GM21576 (cell line): ENCODE results near the gene KIF16B.
"Not testable (repeated sequence)": the region's sequence is repeated elsewhere in the genome, so short reads cannot be mapped to it uniquely, and the experiment has no call there.

ENCODE experiments used
- ATAC-seq: cut with Tn5 transposase; IDR thresholded peaks from one replicate; pipeline ENCODE4 v1.9.1; 2021; ENCODE audit warnings: mild to moderate bottlenecking, moderate library complexity; ENCODE audit not compliant: unreplicated experiment

KIF16B gene

GRCh38 chr20:16267526-16267925 lies 305.7 kb downstream of the KIF16B start:
- no peak for ATAC-seq

DNA sequence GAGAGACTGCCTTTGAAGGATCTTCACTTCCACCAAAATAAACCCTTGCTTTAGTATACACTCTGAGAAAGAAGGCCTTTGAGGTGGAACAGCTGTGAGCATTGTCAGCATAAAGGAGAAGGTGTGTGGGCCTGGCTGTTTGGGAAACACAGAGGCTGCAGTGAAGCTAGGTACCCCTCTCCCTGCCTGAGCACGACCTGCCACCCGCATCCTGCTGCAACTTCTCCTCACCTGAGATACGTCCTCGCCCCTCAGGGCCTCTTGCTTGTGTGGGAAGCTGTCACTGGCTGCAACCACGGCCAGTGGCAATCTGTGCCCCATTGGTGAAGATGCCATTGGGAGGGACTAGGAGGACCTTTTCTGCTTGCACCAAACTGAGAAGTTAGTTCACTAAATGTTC lies 307.9 kb downstream of the KIF16B start:
- no peak for ATAC-seq

DNA sequence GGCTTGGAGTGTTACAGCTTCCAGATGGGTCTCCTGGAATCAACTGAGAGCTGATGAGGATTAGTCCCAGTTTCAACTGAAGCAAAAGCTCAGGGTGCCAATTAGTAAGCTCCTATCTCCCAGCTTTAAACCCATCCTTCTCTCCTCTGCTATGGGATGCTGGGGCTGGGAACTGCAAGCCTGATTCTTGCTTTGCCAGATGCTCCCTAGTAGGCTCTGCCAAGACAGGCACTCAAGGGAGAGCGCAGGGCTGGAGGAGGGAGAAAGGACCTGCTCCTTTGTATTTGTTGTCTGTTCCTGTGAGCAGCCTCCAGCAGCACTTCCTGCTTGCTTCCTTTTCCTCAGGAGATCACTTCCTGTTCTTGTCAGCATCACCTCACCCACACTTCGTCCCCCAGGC lies 309.7 kb downstream of the KIF16B start:
- no peak for ATAC-seq

DNA sequence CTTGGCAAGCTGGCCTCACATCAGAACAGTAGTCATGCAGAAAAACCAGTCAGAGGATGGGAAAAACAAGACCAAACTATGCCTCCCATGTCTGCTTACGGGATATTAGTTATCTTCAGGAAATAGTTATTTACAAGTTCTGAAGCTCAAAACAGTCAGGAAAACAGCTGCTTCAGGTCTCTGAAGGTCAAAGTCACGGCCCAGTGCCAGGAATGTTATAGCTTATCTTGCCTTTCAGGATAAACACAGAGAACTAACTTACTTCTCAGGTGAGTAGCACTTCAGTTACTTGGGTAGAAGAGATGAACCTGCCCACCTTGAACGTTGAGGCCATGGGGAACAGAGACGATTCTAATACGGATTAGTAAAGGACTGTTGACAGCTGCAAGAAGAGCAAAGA lies 310.7 kb downstream of the KIF16B start:
- ATAC-seq, result no peak

DNA sequence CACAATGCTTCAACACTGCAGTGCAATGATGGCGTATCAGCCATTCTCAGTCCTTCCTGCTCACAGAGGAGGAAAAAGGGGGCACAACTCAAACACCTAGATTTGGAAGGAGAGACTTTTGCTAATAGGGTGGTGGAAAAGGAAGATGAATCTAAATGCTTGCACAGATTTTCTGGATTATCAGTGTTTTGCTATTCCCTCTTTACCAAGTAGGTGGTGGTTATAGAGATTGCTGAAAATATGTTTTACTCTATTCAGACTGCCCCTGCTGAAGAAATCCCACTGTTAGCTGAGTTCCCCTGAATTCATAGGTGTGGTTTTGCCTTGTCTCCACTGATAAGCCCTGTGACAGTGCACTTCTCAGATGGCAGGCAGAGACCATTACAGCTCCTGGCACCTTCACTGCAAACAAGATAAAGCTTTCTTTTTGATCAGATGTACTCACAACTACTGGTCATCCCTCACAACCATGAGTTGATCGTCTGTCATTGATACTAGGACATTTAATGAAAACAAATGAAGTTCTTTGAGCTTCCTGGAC lies 311.4 kb downstream of the KIF16B start:
- ATAC-seq, result no peak

DNA sequence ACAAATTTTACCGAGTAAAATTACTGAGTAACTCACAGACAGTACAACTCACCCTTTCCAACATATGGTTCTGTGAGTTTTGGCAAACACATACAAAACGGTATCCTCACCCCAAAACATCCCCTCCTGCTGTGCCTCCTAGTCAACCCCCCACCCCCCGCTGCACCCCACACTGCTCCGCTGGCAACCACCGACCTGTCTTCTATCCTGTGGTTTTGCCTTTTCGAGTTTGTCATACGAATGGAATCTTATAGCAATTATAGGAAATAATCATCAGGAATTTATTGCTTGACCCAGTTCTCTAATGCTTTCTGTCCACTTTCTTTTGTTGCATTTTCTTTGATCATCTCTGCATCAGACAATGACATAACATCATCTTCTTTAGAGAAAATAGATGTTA lies 312.3 kb downstream of the KIF16B start:
- ATAC-seq, result no peak

- ATAC-seq, result not testable (repeated sequence)
Measured at GRCh38 chr20:16260133-16260532, 313.1 kb downstream of the KIF16B start.

DNA sequence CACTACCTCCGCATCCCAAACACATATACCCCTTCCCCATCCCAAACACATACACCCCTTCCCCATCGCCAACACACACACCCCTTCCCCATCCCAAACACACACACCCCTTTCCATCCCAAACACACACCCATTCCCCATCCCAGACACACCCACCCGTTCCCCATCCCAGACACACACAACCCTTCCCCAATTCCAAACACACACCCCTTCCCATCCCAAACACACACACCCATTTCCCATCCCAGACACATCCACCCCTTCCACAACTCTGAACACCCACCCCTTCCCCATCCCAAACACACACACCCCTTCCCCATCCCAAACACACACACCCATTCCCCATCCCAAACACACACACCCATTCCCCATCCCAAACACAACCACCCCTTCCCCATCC lies 314.5 kb downstream of the KIF16B start:
- ATAC-seq, result no peak

- no peak for ATAC-seq
Measured at GRCh38 chr20:16257813-16258430, 315.3 kb downstream of the KIF16B start.

DNA sequence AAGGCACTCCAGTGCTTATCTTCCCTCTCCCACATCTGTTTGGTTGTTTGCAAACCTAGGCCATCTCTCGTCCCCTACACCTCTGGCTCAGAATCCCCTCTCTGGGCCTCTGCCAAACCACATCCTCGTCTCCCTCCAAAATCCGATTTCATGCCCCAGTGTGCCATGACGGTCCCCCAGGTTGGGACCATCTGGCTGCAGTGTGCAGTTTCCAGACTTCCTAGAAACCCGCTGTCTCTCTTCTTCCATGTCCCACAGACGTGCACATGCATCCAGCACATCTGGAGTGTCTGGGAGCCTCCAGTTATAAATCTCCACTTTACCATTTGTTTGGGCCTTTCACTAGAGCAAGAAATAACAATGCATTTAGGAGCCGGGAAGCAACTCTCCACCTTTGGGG lies 316.2 kb downstream of the KIF16B start:
- ATAC-seq, result no peak

GRCh38 chr20:16246870-16247269 lies 326.4 kb downstream of the KIF16B start:
- no peak for ATAC-seq

DNA sequence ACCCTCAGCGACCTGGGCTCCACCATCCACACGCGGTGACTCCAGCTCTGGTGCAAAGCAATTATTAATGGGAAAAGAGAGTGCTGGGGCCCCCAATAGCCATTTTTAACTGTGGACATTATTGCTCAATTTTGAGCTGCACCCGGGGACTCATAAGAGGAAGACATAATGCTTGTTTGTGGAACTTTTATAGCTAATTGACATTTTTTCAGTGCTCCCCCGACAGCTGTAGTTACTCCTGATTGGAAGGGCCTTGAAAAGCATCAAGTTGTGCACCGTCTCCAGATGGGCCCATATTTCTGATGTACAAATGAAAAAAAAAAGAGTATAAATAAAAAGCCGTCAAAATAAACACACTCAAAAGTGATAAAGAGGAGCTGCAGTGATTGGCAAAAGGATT lies 327.0 kb downstream of the KIF16B start:
- no peak for ATAC-seq

GRCh38 chr20:16245879-16246278 lies 327.4 kb downstream of the KIF16B start:
- no peak for ATAC-seq

DNA sequence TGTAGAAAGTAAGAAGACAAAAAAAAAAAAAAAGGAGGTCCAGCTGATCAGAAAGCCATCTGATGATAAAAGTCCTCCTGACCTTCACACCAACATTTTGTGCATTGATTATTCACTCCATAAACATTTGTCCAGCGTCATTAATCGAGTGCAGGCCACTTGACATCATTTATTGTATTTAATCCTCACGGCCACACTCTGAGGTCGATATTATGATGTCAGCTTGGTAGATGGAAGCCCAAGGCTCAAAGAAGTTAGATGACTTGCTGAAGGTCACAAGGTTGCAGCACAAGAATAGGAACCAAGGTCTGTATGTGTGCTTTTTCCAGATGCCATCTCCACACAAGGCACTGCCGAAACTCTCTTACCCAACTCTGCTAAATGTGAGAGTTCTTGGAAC lies 328.4 kb downstream of the KIF16B start:
- no peak for ATAC-seq

- ATAC-seq, result no peak
Measured at GRCh38 chr20:16243470-16243869, 329.8 kb downstream of the KIF16B start.

DNA sequence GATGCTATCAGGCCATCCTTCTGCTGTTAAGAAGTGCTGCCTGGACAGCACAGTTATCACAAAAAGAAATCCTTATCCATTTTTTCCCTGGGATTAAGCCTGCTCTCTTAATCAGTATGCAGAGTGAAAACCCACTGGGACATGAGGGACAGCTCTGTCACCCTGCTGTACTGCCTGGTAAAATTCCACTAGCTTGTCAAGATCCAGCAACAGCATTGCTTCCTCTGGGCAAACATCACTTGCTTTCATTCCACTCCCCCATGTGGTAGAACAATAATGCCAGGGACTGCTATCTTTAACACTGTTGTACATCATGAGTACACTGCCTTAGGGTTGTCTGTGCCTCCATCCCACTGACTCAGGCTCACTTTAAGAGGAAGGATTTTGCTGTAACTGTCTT lies 331.3 kb downstream of the KIF16B start:
- no peak for ATAC-seq

GRCh38 chr20:16240355-16240754 lies 332.9 kb downstream of the KIF16B start:
- ATAC-seq, result no peak

GRCh38 chr20:16236589-16237241 lies 336.5 kb downstream of the KIF16B start:
- ATAC-seq, result no peak

- ATAC-seq, result no peak
Measured at GRCh38 chr20:16230402-16230801, 342.8 kb downstream of the KIF16B start.

GRCh38 chr20:16229813-16230212 lies 343.4 kb downstream of the KIF16B start:
- ATAC-seq, result no peak

GRCh38 chr20:16228722-16229121 lies 344.5 kb downstream of the KIF16B start:
- ATAC-seq, result no peak

DNA sequence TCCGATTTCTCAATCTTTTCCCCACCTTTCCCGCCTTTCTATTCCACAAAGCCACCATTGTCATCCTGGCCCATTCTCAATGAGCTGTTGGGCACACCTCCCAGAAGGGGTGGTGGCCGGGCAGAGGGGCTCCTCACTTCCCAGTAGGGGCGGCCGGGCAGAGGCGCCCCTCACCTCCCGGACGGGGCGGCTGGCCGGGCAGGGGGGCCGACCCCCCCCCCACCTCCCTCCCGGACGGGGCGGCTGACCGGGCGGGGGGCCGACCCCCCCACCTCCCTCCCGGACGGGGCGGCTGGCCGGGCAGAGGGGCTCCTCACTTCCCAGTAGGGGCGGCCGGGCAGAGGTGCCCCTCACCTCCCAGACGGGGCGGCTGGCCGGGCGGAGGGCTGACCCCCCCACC lies 346.3 kb downstream of the KIF16B start:
- ATAC-seq, result not testable (repeated sequence)

GRCh38 chr20:16224836-16225235 lies 348.4 kb downstream of the KIF16B start:
- ATAC-seq, result no peak
